WTC11 (cell line): Measurements from ENCODE around the gene RNF17. TPM values are rescaled to one million over a fixed set of nuclear protein-coding genes. Genes with fewer than 3 reads are reported as not detected.

Experiments used
- ATAC-seq: fragments of 200-7000 bp; cut with Tn5 transposase; 2 replicates; pipeline ENCODE4 v1.10.0; 2021; ENCODE audit warnings: mild to moderate bottlenecking, moderate library complexity
- CTCF ChIA-PET: fragments of 300-600 bp; sonication (Branson Sonifier 250); formaldehyde crosslinking; loops from one replicate; lab custom pipeline; 2021; ENCODE audit warnings: antibody characterized with exemption; lab: Charles Lee
- POLR2A ChIA-PET: fragments of 350-600 bp; sonication (Branson Sonifier 250); formaldehyde crosslinking; loops from one replicate; lab custom pipeline; 2021; ENCODE audit warnings: antibody characterized with exemption; lab: Charles Lee
- DNase-seq: peaks from one replicate; pipeline ENCODE4 v3.0.0; 2021; ENCODE audit warnings: low spot score
- H3K27ac Mint-ChIP-seq: 2 replicates; pipeline ENCODE4 v1.8.0; 2021; ENCODE audit warnings: mixed read lengths
- H3K27me3 Mint-ChIP-seq: 2 replicates; pipeline ENCODE4 v1.8.0; 2021; ENCODE audit warnings: low read depth, mild to moderate bottlenecking, moderate library complexity, mixed read lengths
- H3K36me3 Mint-ChIP-seq: 2 replicates; pipeline ENCODE4 v1.8.0; 2021; ENCODE audit warnings: mixed read lengths
- H3K4me1 Mint-ChIP-seq: 2 replicates; pipeline ENCODE4 v1.8.0; 2022; ENCODE audit warnings: mixed read lengths
- H3K4me3 Mint-ChIP-seq: 2 replicates; pipeline ENCODE4 v1.8.0; 2021; ENCODE audit warnings: mild to moderate bottlenecking, moderate library complexity, mixed read lengths
- H3K9me3 Mint-ChIP-seq: 2 replicates; pipeline ENCODE4 v1.8.0; 2021; ENCODE audit warnings: mixed read lengths
- CREM ChIP-seq: sonication (generic); formaldehyde crosslinking; IDR thresholded peaks from 2 replicates; pipeline ENCODE4 v1.8.1; 2022; ENCODE audit warnings: mild to moderate bottlenecking, missing genetic modification reagents, moderate library complexity
- E2F4 ChIP-seq: sonication (generic); formaldehyde crosslinking; IDR thresholded peaks from 2 replicates; pipeline ENCODE4 v1.8.1; 2022; ENCODE audit warnings: low read depth, mild to moderate bottlenecking, moderate library complexity, missing genetic modification reagents, borderline replicate concordance
- ELF4 ChIP-seq: sonication (generic); formaldehyde crosslinking; IDR thresholded peaks from 2 replicates; pipeline ENCODE4 v1.8.1; 2022; ENCODE audit warnings: low read depth, mild to moderate bottlenecking, moderate library complexity, missing genetic modification reagents
- FOXJ3 ChIP-seq: sonication (generic); formaldehyde crosslinking; IDR thresholded peaks from 2 replicates; pipeline ENCODE4 v1.9.0; 2021; ENCODE audit warnings: missing genetic modification reagents, mild to moderate bottlenecking, borderline replicate concordance
- GTF2I ChIP-seq: fragments of 250-450 bp; sonication (Bioruptor Pico); conservative IDR thresholded peaks from 2 replicates; pipeline ENCODE4 v1.4.0; 2021; ENCODE audit warnings: mild to moderate bottlenecking
- IRF2 ChIP-seq: sonication (generic); formaldehyde crosslinking; IDR thresholded peaks from 2 replicates; pipeline ENCODE4 v1.8.0; 2022; ENCODE audit warnings: low read depth, missing genetic modification reagents, borderline replicate concordance
- KAT7 ChIP-seq: sonication (generic); formaldehyde crosslinking; IDR thresholded peaks from 2 replicates; pipeline ENCODE4 v1.8.1; 2023; ENCODE audit warnings: missing genetic modification reagents, mild to moderate bottlenecking, borderline replicate concordance
- NFE2L1 ChIP-seq: sonication (generic); formaldehyde crosslinking; IDR thresholded peaks from 2 replicates; pipeline ENCODE4 v1.8.1; 2023; ENCODE audit warnings: missing genetic modification reagents
- NR2C2 ChIP-seq: sonication (generic); formaldehyde crosslinking; IDR thresholded peaks from 2 replicates; pipeline ENCODE4 v1.8.0; 2022; ENCODE audit warnings: mild to moderate bottlenecking, missing genetic modification reagents
- NR3C1 ChIP-seq: sonication (generic); formaldehyde crosslinking; conservative IDR thresholded peaks from 2 replicates; pipeline ENCODE4 v1.8.1; 2023; ENCODE audit warnings: low read depth, mild to moderate bottlenecking, missing genetic modification reagents
- TP53 ChIP-seq: sonication (generic); formaldehyde crosslinking; IDR thresholded peaks from 2 replicates; pipeline ENCODE4 v1.8.1; 2023; ENCODE audit warnings: mild to moderate bottlenecking, missing genetic modification reagents
- ZBTB43 ChIP-seq: sonication (generic); formaldehyde crosslinking; IDR thresholded peaks from 2 replicates; pipeline ENCODE4 v1.8.1; 2023; ENCODE audit warnings: mild to moderate bottlenecking, missing genetic modification reagents
- ZNF121 ChIP-seq: sonication (generic); formaldehyde crosslinking; IDR thresholded peaks from 2 replicates; pipeline ENCODE4 v1.8.0; 2023; ENCODE audit warnings: missing genetic modification reagents
- ZNF138 ChIP-seq: sonication (generic); formaldehyde crosslinking; conservative IDR thresholded peaks from 2 replicates; pipeline ENCODE4 v1.8.1; 2022; ENCODE audit warnings: mild to moderate bottlenecking, moderate library complexity, missing genetic modification reagents
- ZNF532 ChIP-seq: fragments of 250-450 bp; sonication (Bioruptor Pico); IDR thresholded peaks from 2 replicates; pipeline ENCODE4 v1.9.0; 2021; ENCODE audit warnings: mild to moderate bottlenecking, borderline replicate concordance
- total RNA-seq: library from RNA; stranded (reverse); gene quantifications from 3 replicates; pipeline ENCODE4 v1.2.3, GENCODE V29; 2021
- TF ChIP-seq, protein P1 (sequence below): sonication (generic); formaldehyde crosslinking; IDR thresholded peaks from 2 replicates; pipeline ENCODE4 v1.8.0; 2022; ENCODE audit warnings: mild to moderate bottlenecking, missing genetic modification reagents
- TF ChIP-seq, protein P2 (sequence below): sonication (generic); formaldehyde crosslinking; IDR thresholded peaks from 2 replicates; pipeline ENCODE4 v1.8.1; 2022; ENCODE audit warnings: mild to moderate bottlenecking, moderate library complexity, missing genetic modification reagents
- TF ChIP-seq, protein P3 (sequence below): sonication (generic); formaldehyde crosslinking; IDR thresholded peaks from 2 replicates; pipeline ENCODE4 v1.8.0; 2022; ENCODE audit warnings: mild to moderate bottlenecking, missing genetic modification reagents

The RNF17 gene
- total RNA-seq, 1 experiment from 2014 or later: not detected

GRCh38 chr13:24894277-24894971 is 130.5 kb downstream of the RNF17 start:
- no peaks in the 10 kb centered on the region for H3K27me3 Mint-ChIP-seq
- POLR2A ChIA-PET: no interaction called here
- no peak for TF ChIP-seq ZNF532 (CRISPR knock-in tag)
- no peak for TF ChIP-seq NR3C1 (CRISPR knock-in tag)
- TF ChIP-seq ZBTB43: no peak
- no peak for TF ChIP-seq ZNF138
- TF ChIP-seq CREM (CRISPR knock-in tag): no peak
- TF ChIP-seq GTF2I (CRISPR knock-in tag): no peak
- TF ChIP-seq ZNF121: no peak
- TF ChIP-seq KAT7 (CRISPR knock-in tag): no peak
- TF ChIP-seq NR2C2: no peak
- TF ChIP-seq TP53: no peak
- TF ChIP-seq, all 79 proteins: peak for 0
- H3K4me3 Mint-ChIP-seq: no peak overlapping the region
- ATAC-seq: peak; percentile 51
- peak overlapping the region; percentile 31 for H3K27ac Mint-ChIP-seq
- CTCF ChIA-PET: no interaction called here
- no peaks in the 10 kb centered on the region for H3K9me3 Mint-ChIP-seq
- H3K4me1 Mint-ChIP-seq: peaks cover 7% of the 10 kb centered on the region; the same call in 1 of the 2 replicates
- DNase-seq: no peak
- H3K36me3 Mint-ChIP-seq: peaks cover 62% of the 10 kb centered on the region

- TF ChIP-seq ZNF532 (CRISPR knock-in tag) (no peak), NFE2L1 (CRISPR knock-in tag) (no peak), IRF2 (CRISPR knock-in tag) (no peak), FOXJ3 (no peak), ZNF138 (no peak), ELF4 (CRISPR knock-in tag) (no peak), ZNF121 (no peak), E2F4 (CRISPR knock-in tag) (no peak)
- TF ChIP-seq, protein P1, sequence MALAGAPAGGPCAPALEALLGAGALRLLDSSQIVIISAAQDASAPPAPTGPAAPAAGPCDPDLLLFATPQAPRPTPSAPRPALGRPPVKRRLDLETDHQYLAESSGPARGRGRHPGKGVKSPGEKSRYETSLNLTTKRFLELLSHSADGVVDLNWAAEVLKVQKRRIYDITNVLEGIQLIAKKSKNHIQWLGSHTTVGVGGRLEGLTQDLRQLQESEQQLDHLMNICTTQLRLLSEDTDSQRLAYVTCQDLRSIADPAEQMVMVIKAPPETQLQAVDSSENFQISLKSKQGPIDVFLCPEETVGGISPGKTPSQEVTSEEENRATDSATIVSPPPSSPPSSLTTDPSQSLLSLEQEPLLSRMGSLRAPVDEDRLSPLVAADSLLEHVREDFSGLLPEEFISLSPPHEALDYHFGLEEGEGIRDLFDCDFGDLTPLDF (CRISPR knock-in tag): no peak
- TF ChIP-seq, protein P2, sequence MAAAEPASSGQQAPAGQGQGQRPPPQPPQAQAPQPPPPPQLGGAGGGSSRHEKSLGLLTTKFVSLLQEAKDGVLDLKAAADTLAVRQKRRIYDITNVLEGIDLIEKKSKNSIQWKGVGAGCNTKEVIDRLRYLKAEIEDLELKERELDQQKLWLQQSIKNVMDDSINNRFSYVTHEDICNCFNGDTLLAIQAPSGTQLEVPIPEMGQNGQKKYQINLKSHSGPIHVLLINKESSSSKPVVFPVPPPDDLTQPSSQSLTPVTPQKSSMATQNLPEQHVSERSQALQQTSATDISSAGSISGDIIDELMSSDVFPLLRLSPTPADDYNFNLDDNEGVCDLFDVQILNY: no peak
- TF ChIP-seq, protein P3, sequence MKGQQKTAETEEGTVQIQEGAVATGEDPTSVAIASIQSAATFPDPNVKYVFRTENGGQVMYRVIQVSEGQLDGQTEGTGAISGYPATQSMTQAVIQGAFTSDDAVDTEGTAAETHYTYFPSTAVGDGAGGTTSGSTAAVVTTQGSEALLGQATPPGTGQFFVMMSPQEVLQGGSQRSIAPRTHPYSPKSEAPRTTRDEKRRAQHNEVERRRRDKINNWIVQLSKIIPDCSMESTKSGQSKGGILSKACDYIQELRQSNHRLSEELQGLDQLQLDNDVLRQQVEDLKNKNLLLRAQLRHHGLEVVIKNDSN (CRISPR knock-in tag): no peak
- CTCF ChIA-PET: no interaction called here
- ATAC-seq: peak; percentile 55
These were observed 131.0 kb downstream of the RNF17 start for GRCh38 chr13:24894972-24895300.

More at GRCh38 chr13:24894972-24895300, 131.0 kb downstream of the RNF17 start:
- Mint-ChIP-seq H3K4me1 (peaks cover 3% of the 10 kb centered on the region; the same call in 1 of the 2 replicates), H3K27ac (no peak overlapping the region), H3K9me3 (no peaks in the 10 kb centered on the region), H3K36me3 (peaks cover 62% of the 10 kb centered on the region), H3K4me3 (no peak overlapping the region), H3K27me3 (no peaks in the 10 kb centered on the region)
- peak; percentile 19 for DNase-seq
- POLR2A ChIA-PET: no interaction called here
